Mesenchymal stem cell (in vitro differentiated cells and primary cell): ENCODE results near the gene GLOD4.
"Not testable (repeated sequence)": the region's sequence is repeated elsewhere in the genome, so short reads cannot be mapped to it uniquely, and the experiment has no call there.

Experiments
- DNase-seq: peaks from one replicate; pipeline ENCODE4 v3.0.0-alpha.2; 2013
- H2AFZ ChIP-seq: one replicate; pipeline ENCODE4 v1.6.1; 2013; ENCODE audit warnings: low read depth, mild to moderate bottlenecking, control low read depth, inconsistent platforms, low read length, moderate library complexity
- H2AK5ac ChIP-seq: 2 replicates; pipeline ENCODE4 v1.6.1; 2013; ENCODE audit warnings: low read length, moderate library complexity, mild to moderate bottlenecking, inconsistent platforms; ENCODE audit not compliant: severe bottlenecking
- H2BK120ac ChIP-seq: one replicate; pipeline ENCODE4 v1.6.1; 2013; ENCODE audit warnings: low read depth, mild to moderate bottlenecking, inconsistent platforms, low read length, moderate library complexity
- H2BK12ac ChIP-seq, 2 experiments: one replicate each; pipeline ENCODE4 v1.6.1; 2013; ENCODE audit warnings: inconsistent platforms in 2 of 2, low read length in 2 of 2, mild to moderate bottlenecking in 2 of 2, moderate library complexity in 2 of 2, control low read depth in 1 of 2
- H2BK15ac ChIP-seq: one replicate; pipeline ENCODE4 v1.6.1; 2013; ENCODE audit warnings: mild to moderate bottlenecking, low read depth, inconsistent platforms; ENCODE audit not compliant: poor library complexity, severe bottlenecking
- H2BK5ac ChIP-seq: 2 replicates; pipeline ENCODE4 v1.6.1; 2013; ENCODE audit warnings: low read depth, mild to moderate bottlenecking, low read length, control low read depth, inconsistent platforms; ENCODE audit not compliant: poor library complexity, severe bottlenecking
- H3K14ac ChIP-seq, 2 experiments: one replicate each; pipeline ENCODE4 v1.6.1; 2013; ENCODE audit warnings: inconsistent platforms in 2 of 2, low read length in 2 of 2, control low read depth in 1 of 2, mild to moderate bottlenecking in 1 of 2, moderate library complexity in 1 of 2
- H3K18ac ChIP-seq, 2 experiments: one replicate each; pipeline ENCODE4 v1.6.1; 2013; ENCODE audit warnings: inconsistent platforms in 2 of 2, low read length in 2 of 2, control low read depth in 1 of 2, low read depth in 1 of 2, mild to moderate bottlenecking in 1 of 2
- H3K23ac ChIP-seq, 2 experiments: one replicate each; pipeline ENCODE4 v1.6.1; 2013; ENCODE audit warnings: inconsistent platforms in 2 of 2, low read length in 2 of 2, mild to moderate bottlenecking in 2 of 2, moderate library complexity in 2 of 2, control low read depth in 1 of 2
- H3K27ac ChIP-seq: 2 replicates; pipeline ENCODE4 v1.5.1; 2013; ENCODE audit warnings: mild to moderate bottlenecking, moderate library complexity, low read length, control low read depth, inconsistent platforms; ENCODE audit not compliant: poor library complexity, severe bottlenecking
- H3K27me3 ChIP-seq, 2 experiments: 2 replicates each; pipeline versions ENCODE4 v1.6.1 to v1.7.0; 2013; ENCODE audit warnings: low read length in 2 of 2, mild to moderate bottlenecking in 2 of 2, moderate library complexity in 2 of 2, control low read depth in 1 of 2, inconsistent platforms in 1 of 2; ENCODE audit not compliant: control insufficient read depth in 1 of 2, insufficient read depth in 1 of 2
- H3K36me3 ChIP-seq, 2 experiments: 2 replicates each; pipeline versions ENCODE4 v1.6.1 to v1.7.0; 2013; ENCODE audit warnings: low read length in 2 of 2, control low read depth in 1 of 2, inconsistent platforms in 1 of 2, low read depth in 1 of 2, mild to moderate bottlenecking in 1 of 2; ENCODE audit not compliant: insufficient read depth in 2 of 2, control insufficient read depth in 1 of 2
- H3K4ac ChIP-seq, 2 experiments: one replicate each; pipeline ENCODE4 v1.6.1; 2013; ENCODE audit warnings: inconsistent platforms in 2 of 2, low read length in 2 of 2, mild to moderate bottlenecking in 2 of 2, moderate library complexity in 2 of 2, control low read depth in 1 of 2, low read depth in 1 of 2
- H3K4me1 ChIP-seq: 2 replicates; pipeline ENCODE4 v1.6.1; 2013; ENCODE audit warnings: low read depth, low read length, control low read depth; ENCODE audit not compliant: control insufficient read depth, insufficient read depth
- H3K4me2 ChIP-seq: 2 replicates; pipeline ENCODE4 v1.6.1; 2013; ENCODE audit warnings: low read length, mild to moderate bottlenecking, inconsistent platforms; ENCODE audit not compliant: poor library complexity, severe bottlenecking
- H3K4me3 ChIP-seq, 2 experiments: 2 replicates each; pipeline versions ENCODE4 v1.5.1 to v1.7.0; 2013; ENCODE audit warnings: low read length in 2 of 2, mild to moderate bottlenecking in 2 of 2, control low read depth in 1 of 2, low read depth in 1 of 2; ENCODE audit not compliant: insufficient read depth in 1 of 2
- H3K79me1 ChIP-seq: replicated peaks from 2 replicates; pipeline ENCODE4 v1.6.1; 2013; ENCODE audit warnings: mild to moderate bottlenecking, control low read depth, low read length, inconsistent platforms; ENCODE audit not compliant: poor library complexity, severe bottlenecking
- H3K9ac ChIP-seq: 2 replicates; pipeline ENCODE4 v1.7.0; 2013; ENCODE audit warnings: mild to moderate bottlenecking, low read length, moderate library complexity
- H3K9me3 ChIP-seq: 2 replicates; pipeline ENCODE4 v1.7.0; 2013; ENCODE audit warnings: mild to moderate bottlenecking, low read length; ENCODE audit not compliant: control insufficient read depth
- H4K8ac ChIP-seq: one replicate; pipeline ENCODE4 v1.6.1; 2013; ENCODE audit warnings: inconsistent platforms, mild to moderate bottlenecking, low read length, moderate library complexity
- H4K91ac ChIP-seq: one replicate; pipeline ENCODE4 v1.6.1; 2013; ENCODE audit warnings: mild to moderate bottlenecking, low read length, inconsistent platforms
- WGBS: methylation state at CpG from one replicate; pipeline ENCODE4 v1.1.7; 2013; ENCODE audit warnings: mixed read lengths; 5-methylcytosine and 5-hydroxymethylcytosine counted together

GLOD4 gene

GRCh38 chr17:789931-790873 lies 8.1 kb upstream of the GLOD4 start:
- not testable (repeated sequence) for H3K27me3 ChIP-seq, H2BK15ac ChIP-seq, H3K4me1 ChIP-seq, H3K4me3 ChIP-seq, H3K23ac ChIP-seq, H2AK5ac ChIP-seq, H2AFZ ChIP-seq, H3K9ac ChIP-seq, H3K18ac ChIP-seq, H3K14ac ChIP-seq, H2BK120ac ChIP-seq, H4K8ac ChIP-seq, H3K9me3 ChIP-seq, H3K4me2 ChIP-seq, H2BK12ac ChIP-seq, H3K27ac ChIP-seq, H4K91ac ChIP-seq, H3K4ac ChIP-seq, H2BK5ac ChIP-seq
- DNase-seq: peak; percentile 38
- H3K36me3 ChIP-seq: peaks cover 46 to 51% of the 10 kb centered on the region in 2 experiments
- peaks cover 16% of the 10 kb centered on the region for H3K79me1 ChIP-seq
- 73% methylated on average over 26 of the region's 38 CpGs for WGBS

DNA sequence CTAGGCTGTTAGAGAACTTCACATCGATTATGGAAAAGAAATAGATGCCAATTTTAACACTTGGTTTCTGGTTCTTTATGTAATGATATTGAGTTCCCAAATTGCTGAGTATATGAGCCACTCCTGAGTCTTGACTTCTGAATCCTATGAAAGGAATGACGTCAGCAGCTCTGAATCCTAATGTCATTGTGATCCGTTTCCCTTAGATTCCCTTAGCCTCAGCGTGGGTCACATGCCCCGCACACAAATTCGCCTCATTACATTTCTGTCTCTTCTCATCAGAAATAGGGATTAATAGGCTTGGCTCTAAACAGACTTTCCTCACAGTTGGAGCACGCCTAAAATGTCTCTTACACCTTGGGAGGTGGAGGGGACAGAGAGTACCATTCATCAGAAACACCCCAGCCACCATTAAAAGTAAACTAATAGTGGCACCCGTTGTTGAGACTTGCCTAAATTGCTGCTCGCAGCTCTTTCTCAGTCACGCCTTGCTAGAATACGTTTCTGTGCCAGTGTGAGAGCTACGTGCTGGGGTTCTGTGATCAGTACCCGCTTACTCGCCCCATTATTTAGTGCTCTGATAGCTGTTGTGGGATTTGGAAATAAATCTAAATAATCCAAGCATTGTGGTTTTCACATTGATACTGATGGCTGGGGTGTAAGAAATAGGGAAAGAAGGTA lies 7.2 kb upstream of the GLOD4 start:
- H4K91ac ChIP-seq: no peak overlapping the region
- H3K9ac ChIP-seq: no peak overlapping the region
- H3K4me3 ChIP-seq: no peak overlapping the region
- no peak overlapping the region for H3K23ac ChIP-seq
- no peak overlapping the region for H2BK15ac ChIP-seq
- 96% methylated on average over 14 of the region's 14 CpGs for WGBS
- H3K4me1 ChIP-seq: peaks cover 5% of the 10 kb centered on the region
- no peaks in the 10 kb centered on the region for H3K9me3 ChIP-seq
- H3K4me2 ChIP-seq: no peak overlapping the region
- H2AK5ac ChIP-seq: no peak overlapping the region
- no peak overlapping the region for H4K8ac ChIP-seq
- no peak overlapping the region for H3K18ac ChIP-seq
- peaks cover 46 to 58% of the 10 kb centered on the region in 2 experiments for H3K36me3 ChIP-seq
- peaks cover 18% of the 10 kb centered on the region for H3K79me1 ChIP-seq
- H3K27ac ChIP-seq: no peak overlapping the region
- H3K4ac ChIP-seq: no peak overlapping the region
- H2AFZ ChIP-seq: no peak overlapping the region
- no peaks in the 10 kb centered on the region for H3K27me3 ChIP-seq
- no peak overlapping the region for H2BK120ac ChIP-seq
- no peak overlapping the region for H2BK5ac ChIP-seq
- DNase-seq: no peak
- H2BK12ac ChIP-seq: no peak overlapping the region
- H3K14ac ChIP-seq: no peak overlapping the region

DNA sequence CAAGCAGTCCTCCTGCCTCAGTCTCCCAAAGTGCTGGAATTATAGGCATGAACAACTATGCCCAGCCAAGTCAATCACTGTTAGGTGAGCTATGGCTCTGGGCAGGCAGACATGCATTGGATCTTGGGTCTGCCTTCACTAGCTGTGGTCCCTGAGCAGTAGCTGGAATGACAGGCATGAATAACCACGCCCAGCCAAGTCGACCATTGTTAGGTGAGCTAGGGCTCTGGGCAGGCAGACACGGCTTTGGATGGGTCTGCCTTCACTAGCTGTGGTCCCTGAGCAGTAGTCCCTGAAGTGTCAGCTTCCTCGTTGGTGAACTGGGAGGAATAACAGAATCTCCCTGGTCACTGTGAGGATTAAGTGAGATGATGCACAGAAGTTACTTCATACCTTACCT lies 6.5 kb upstream of the GLOD4 start:
- Histone ChIP-seq H3K4me3 (no peak overlapping the region), H3K36me3 (peaks cover 44 to 61% of the 10 kb centered on the region in 2 experiments), H2BK5ac (no peak overlapping the region), H4K8ac (no peak overlapping the region), H3K9ac (no peak overlapping the region), H3K27me3 (no peaks in the 10 kb centered on the region), H3K4me1 (peaks cover 2% of the 10 kb centered on the region), H3K18ac (no peak overlapping the region), H3K14ac (no peak overlapping the region), H4K91ac (no peak overlapping the region), H2AFZ (no peak overlapping the region), H3K4ac (no peak overlapping the region), H3K9me3 (no peaks in the 10 kb centered on the region), H2BK12ac (no peak overlapping the region), H3K4me2 (no peak overlapping the region), H2BK120ac (no peak overlapping the region), H3K27ac (no peak overlapping the region), H2BK15ac (no peak overlapping the region), H3K79me1 (peaks cover 18% of the 10 kb centered on the region), H2AK5ac (no peak overlapping the region), H3K23ac (no peak overlapping the region)
- DNase-seq: no peak
- 92% methylated on average over 4 of the region's 4 CpGs for WGBS

- no peak for DNase-seq
- Histone ChIP-seq H3K27me3 (no peaks in the 10 kb centered on the region), H3K4me1 (peaks cover 5% of the 10 kb centered on the region), H4K91ac (no peak overlapping the region), H3K27ac (no peak overlapping the region), H3K79me1 (peaks cover 18% of the 10 kb centered on the region), H3K4ac (no peak overlapping the region), H3K18ac (no peak overlapping the region), H2BK120ac (no peak overlapping the region), H3K9ac (no peak overlapping the region), H2AK5ac (no peak overlapping the region), H3K23ac (no peak overlapping the region), H4K8ac (no peak overlapping the region), H2AFZ (no peak overlapping the region), H2BK15ac (no peak overlapping the region), H3K4me3 (no peak overlapping the region), H3K14ac (no peak overlapping the region), H2BK5ac (no peak overlapping the region), H3K9me3 (no peaks in the 10 kb centered on the region), H3K36me3 (peaks cover 41 to 59% of the 10 kb centered on the region in 2 experiments), H3K4me2 (no peak overlapping the region), H2BK12ac (no peak overlapping the region)
- 95% methylated on average over 12 of the region's 12 CpGs for WGBS
These were observed 5.7 kb upstream of the GLOD4 start for GRCh38 chr17:787641-788221.
